NAMALWA (cell line): Measurements from ENCODE around the gene TOX3.

Source experiments
- DNase-seq: peaks from one replicate; pipeline ENCODE4 v3.0.0-alpha.2; 2015; ENCODE audit warnings: low spot score

TOX3 gene

DNA sequence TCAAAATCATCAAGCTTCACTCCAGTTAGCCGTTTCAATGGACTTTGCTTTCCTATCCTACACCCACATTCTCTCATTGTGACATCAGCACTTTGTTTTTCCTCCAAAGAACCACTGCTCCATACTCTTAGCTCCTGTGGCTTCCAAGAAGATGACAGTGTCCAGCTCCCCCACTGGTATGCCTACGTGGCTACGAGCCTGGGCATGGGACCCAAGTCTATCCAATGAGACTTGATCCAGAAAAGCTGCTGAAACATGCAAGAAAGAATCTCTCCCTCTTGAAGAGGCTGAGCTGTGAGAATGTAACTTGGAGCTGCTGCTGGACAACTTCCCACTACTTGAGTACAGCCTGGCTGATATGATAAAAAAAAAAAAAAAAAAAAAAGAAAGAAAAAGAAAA is 9.4 kb downstream of the TOX3 start:
- no peak for DNase-seq

DNA sequence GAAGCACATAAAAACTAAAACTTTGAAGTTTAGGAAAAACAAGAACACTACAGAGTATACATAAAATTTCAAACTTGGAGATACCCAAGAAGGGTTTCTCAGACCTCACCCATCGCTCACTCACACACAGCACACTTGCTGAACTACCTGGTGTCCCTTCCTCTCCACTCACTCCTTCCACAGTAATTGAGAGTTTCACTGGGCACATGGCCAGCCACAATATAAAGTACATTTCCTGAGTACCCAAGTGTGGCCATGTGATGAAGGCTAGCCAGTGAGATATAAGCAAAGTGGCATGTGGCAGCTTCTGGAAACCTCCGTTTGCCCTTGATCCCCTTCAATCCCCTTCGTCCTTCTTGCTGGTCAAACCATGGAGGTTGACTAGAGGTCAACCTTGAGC is 11.9 kb downstream of the TOX3 start:
- DNase-seq, result no peak

DNA sequence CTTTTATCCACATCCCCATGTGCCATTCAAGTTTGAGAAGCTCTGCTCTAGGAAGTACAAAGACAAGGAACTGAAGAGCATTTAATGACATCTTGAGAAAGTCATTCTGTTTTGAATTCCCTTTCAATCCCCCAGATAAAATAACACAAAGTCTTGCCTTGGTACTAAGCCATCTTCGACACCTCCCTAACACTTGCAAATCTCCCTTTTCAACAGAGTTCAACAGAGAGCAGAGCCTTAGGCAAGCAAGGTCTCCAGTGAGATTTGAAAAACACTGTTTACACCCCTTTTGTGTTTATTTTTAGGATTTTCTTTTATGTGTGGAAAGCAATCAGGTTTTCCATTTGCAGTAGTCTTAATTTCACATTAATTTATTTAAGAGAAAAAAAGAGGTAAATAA is 13.6 kb downstream of the TOX3 start:
- DNase-seq, result no peak

DNA sequence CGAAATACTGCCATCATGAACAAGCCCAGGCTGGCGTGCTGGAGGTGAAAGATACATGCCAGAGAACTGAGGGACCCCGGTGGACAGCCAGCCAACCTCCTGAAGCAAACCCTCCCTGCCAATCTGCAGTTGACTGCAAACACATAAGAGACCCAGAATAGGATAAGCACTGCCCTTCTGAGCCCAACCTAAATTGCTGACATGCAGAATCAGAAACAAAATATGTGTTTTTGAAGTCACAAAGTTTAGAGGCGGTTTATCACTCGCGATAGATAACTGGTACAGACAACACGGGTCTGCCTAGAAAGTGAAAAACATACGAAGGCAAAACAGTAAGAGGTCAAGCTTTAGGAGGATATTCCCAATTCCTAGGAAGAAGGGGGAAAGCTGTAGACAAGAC is 14.6 kb downstream of the TOX3 start:
- DNase-seq, result no peak

DNA sequence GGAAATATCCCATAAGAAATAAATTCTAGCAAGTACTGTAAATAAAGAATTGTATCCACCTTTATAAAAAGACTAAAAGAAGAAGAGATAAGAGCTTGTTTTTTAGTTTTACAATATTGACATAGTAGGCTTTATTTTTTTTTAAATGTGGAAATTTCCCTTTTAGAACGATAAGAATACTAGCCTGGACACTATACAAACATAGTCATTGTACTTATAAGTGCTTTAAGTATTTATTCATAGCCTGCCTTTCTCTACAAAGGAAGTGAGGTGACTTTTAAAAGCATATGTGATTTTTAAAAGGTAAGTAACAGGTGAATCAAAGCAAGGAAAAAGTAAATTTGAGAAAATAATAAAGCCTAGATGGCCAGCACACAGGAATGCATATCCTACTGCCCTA is 17.7 kb downstream of the TOX3 start:
- DNase-seq, result no peak

DNA sequence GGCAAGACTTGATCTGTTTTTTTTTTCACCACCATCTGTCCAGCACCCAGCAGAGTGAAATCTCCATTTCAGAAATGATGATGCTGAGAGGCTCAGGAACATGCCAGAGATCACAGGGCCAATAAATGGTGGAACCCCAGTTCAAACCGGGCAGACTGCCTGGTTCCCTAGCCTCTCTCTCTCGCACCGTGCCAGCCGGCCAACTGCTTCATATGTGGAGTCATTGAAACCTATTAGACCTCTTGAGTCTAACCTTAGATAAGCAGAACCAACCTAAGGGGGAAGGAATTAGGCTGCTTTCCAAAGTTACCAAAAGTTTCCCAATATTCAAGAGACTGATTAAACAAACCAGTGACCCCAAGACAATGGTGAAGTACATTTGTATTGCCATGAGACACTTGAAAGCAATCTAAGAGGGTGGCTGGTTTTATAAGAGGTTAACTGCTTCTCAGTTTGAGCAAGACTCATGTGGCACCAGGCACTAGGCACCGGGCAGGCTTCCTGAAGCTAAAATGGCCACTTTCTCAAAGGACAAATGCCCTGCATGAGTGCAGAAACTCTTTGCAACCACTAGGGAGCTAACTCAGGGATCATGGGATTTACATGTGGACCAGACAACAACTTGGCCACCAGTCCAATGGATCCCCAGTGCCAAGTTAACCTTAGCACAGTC is 18.4 kb downstream of the TOX3 start:
- no peak for DNase-seq

DNA sequence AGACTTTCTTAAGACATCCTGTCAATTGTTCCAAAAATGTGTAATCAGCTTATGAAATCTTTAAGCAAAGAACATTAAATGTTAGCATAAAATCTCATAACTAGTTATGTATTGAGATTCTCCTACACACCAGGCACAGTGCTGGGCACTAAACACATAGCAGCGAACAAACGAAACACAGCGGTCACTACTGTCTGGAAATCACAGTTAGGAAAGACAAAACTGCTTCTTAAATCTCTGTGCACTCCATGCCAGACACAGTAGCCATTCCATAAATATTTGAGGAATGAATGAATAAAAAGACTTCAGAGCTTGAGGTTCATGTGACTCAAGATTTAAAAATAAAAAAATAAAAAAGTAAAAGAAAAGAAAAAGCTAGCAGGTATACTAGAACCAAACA is 20.1 kb downstream of the TOX3 start:
- DNase-seq, result no peak

DNA sequence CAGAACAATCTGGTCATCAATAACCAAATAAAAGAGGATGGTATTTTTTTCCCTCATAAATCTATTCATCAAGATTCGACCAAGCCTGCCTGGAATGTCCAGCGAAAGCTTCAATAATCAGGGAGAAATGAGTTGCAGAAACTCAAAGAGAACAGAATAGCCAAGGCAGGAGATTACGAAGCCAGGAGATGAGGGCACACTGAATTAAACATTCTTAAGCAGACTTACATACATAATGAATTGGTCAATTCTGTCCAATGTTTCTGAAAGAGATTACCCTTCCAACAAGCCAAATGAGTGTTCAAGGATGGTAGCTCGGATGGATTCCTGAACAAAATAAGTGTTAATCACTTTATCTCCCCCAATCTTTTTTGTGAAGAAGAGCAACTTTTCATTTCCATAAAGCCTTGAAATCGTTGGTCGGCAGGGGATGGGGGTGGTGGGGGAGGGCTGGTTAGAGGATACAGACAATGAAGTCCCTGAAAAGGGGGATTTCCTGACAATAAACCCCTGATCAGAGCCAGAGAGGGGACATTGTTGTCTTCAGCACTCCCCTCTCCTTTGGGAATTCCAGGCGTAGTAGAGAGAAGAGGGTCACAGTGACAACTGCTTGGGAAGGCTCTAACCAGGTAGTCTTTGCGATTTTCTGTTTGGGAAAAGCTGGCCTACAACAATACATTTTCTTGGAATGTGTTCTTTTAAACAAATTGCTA is 20.7 kb downstream of the TOX3 start:
- no peak for DNase-seq

DNA sequence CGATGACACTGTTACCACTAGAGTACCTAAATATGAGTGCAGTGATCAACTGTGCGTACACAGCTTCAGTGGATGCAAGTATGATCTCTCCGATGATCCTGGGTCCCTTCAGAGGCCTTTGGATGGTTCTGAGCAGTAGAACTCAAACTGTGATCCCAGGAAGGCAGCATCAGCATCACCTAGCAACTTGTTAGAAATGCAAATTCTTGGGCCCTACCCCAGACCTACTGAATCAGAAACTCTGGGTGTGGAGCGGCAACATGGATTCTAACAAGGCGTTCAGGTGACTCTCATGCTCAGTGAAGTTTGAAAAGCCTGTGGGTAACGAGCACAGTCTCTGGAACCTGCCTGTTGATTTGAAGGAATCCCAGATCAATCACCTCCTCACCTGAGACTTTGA is 25.4 kb downstream of the TOX3 start:
- DNase-seq, result no peak

DNA sequence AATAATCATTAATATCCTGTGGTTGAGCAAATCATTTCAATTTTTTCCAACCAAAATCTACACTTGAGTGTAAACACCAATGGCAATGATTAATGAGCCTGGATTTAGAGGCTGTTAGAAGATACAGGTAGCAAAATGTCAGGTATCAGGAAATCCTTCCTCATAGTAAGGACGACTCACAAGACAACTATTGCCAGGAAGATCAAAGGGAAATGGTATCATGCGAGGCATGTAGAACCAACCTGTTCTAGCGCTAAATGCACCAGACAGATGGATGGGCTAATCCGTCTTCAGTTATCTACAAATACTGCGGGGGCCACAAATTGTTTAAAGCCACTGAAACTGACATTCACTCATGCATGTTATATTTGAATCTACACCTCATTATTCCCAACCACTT is 28.1 kb downstream of the TOX3 start:
- DNase-seq, result no peak

DNA sequence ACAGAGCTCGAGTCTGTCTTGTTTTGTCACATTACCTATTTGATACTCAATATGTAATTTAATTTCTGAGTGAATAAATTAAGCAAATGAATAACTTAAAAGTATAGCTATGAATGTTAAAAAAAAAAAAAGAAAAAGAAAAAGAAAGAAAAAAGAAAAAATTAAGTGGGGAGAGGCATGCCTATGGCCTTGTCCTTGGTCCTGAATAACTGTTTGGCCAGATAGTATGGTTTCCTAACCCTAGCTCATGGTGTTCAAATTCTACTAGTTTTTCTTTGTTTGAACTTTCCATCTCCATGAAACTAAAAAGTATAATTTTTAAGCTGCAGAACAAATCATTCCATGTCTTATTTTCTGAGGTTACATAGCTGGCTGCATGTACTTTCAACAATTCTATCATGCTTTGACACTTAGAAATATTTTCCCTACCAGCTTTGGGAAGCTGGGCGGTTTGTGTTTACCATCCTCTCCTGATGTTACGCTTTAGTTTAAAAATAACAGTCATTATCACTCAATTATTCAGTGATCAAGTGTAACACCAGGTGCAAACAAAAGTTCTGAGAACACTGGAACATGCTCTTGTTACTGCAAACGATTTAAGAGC is 31.8 kb downstream of the TOX3 start:
- no peak for DNase-seq

DNA sequence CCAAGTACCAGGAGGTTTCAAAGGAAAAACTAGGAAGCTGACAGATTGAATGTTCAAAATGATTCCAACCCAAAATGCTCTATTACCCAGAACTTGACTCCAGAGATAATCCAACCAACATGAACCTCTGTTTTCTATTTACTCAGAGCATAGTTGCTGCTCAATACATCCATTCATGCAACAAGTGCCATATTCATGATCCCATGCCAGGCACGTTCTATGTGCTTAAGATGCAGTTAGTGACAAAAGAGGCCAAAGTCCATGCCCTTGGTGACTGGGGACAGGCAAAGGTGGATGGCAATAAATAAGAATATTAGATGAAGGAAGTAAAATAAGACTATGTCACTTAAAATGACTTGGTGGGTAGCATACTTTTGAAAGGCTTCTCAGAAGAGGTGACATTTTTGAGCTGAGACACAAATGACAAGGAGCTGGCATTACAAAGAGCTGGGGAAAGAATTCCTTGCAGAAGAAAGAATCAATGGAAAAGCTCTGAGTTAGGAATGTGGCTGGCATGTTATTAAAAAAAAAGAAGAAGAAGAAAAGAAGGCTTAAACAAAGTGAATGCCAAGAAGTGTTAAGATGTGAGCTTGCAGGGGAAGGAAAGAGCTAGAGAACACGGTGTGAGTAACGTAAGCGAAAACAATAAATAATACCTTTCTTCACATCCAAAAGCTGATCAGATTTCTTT is 34.5 kb downstream of the TOX3 start:
- no peak for DNase-seq

DNA sequence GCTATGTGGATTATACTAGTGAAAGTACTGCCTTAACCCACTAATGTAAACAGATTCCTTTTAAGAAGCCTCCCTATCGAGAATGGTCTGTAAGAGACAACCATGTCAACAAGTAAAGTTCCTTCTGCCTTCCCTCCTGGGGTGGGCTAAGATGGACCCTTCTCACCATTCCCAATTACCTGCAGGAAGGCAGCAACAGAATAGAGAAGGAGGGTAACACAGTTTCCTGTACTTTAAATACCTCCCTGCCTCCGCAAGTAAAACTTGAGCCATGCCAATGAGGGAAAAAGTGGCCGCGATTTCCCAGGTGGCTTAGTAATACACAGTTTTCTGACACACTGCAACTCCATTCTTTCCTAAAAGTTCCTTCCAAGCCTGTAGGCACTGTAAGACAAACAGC is 45.2 kb downstream of the TOX3 start:
- no peak for DNase-seq

DNA sequence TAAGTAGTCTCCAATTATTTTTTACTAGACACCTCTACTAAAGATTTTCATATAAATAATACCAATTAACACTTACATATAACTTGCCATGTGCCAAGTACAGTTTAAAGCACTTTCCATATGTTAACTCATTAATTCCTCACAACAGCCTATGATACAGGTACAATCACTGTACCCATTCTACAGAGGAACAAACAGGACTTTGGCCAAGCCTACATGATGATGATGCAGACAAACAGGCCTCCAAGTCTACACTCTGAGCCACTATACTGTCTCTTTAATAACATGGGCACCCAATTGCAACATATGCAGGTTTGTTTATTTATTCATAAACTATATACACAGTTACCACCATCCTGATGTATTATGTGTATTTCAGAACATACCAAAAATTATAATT is 46.0 kb downstream of the TOX3 start:
- DNase-seq, result no peak

DNA sequence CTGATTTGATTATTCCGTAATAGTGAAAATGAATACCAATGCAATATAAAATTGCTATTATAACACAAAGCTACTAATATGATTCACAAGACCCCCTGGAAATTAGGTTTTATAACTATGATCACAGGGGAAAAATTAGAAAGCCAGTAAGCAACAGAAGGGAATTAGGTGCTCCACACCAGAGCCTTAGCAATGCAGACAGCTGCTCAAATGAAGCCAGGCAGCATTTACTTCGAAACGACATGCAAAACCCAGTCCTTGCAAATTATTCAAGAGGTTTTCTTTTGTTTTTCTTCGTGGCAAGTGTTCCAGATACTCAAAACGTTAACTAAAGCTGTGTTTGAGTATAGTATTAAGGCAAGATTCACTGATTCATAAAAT is 47.9 kb downstream of the TOX3 start:
- no peak for DNase-seq

DNA sequence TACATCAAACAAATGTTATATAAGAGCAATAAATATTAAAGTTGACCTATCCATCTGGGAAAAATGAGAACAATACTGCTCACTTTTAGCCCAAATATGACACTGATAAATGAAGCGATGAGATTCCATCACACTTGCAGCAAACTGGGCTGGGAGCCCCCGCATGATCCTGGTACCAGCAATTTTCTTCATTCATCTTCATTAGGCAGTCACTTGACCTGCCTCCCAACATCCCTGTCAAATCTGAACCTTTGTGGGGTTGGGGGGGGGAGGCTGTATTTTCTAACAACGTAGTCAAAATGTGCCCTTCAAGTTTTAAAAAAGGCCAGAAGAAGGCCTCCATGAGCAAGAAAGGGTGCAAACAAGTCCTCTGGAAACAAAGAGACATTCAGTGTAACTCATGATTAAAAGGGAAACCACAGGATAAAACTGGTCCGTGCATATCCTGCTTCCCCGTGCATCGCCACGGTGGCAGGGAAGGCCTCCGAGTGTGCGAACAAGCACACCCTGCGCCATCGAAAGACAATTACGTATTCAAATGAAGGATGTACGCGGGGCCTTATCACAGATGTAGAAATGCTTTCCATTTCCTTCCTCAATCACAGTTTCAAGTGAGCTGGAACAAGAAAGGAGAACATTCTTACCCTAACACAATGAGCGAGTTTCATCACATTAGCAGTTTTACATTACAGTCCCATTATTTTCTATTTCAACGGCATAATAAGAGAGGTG is 48.4 kb downstream of the TOX3 start:
- DNase-seq, result no peak

DNA sequence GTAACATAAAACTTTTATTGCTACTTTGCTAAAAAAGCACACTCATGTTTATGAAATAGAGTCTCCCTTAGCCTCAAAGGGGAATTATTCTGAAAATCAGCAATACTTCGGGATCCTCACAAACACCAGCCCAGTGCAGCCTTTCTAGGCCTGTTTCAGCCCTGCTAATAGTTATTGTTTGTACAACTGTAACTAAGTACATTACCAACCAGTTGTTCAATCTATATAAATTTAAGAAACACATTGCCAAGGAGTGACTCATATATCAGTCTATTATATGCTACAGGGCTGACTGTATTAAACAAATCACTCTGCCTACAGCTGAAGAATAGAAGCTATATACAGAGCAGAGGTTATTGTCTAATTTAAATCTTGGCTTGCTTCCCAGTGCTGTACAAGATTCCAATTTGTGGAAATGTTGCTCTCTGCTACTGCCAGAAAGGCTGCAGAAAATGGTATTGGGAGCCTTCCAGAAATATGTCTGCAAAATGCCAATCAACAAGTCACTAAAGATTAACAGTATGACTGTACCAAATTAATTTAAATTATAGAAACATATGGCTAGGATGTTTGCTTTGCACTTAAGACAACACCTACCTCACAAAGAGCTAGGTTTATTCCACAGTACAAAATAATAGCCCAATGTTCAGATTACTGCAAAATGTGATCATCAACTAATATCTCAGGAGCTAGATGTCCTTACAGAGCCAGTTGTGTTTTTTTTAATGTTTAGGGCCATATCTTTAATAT is 49.7 kb downstream of the TOX3 start:
- DNase-seq, result no peak

DNA sequence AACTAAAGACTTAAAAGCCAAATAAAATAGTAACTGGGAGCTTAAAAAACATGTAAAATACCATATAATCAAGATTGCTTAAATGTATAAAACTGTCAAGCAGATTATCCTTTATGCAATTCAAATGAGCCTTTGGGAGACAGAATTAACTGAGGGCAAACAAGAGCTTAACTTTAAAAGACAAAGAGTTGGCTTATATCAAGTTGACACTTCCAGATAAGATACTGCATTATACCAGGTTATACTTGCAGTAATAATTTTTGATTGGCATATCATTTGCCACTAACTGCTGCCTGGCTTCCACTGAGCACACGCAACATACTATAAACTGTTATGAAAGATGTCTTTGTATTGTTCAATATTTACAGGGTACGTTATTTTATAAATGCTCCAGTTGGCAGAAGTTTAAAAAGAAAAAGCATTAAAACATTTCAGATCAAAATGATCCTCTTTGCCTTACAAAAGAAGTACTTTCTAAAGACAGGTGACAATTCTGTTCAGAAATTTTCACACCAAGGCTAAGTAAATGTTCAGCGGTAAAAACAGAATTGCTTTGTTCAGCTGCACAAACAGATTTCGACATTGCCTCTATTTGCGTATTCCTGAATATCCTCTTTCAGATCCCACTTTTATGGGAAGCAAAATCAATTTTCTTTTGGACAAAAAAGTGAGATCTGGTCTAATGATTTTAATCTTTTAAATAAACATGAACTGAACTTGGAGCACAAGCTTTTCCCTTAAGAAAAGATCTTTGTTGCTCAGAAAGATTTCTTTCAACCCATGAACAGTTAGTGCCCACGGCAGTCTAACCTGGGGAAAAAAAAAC is 50.7 kb downstream of the TOX3 start:
- no peak for DNase-seq

DNA sequence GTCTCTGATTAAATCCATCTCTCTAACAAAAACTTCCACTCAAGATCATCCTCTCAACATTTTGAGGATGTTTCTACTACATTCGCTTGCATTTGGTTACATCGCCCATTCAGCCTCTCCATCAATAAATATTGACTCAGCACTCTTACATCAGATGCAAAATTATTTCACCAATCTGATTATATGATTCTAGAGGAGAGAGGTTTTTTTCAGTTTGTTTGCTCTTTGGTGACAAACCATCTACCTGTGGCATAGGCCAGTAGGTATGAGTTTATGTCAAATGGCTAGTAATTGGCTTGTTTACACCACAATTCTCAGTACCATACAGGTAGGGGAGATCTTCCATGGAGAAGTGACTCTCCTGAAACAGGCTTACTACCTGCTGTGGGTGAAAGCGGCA is 52.3 kb downstream of the TOX3 start:
- no peak for DNase-seq

DNA sequence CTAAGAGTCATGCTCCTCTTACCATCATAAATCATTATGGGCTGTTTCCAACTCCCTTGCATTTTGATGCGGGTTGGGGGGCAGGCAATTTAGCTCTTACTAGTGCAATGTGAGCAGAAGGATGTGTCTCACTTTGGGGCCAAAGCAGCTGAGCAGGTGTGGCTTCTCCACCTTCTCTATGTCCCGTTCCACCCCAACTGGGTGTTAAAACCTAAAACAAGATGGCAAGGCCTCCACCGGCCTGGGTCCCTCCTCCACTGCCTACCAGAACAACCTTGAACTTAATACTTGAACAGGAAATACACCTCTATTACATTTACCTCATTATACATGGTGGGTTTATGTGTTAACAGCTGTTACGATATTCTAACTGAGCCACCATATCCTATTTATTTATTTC is 52.8 kb downstream of the TOX3 start:
- no peak for DNase-seq
